ENCODE results near the gene KCNN4. TPM values are rescaled to one million over a fixed set of nuclear protein-coding genes. Genes with fewer than 3 reads are reported as not detected.

Gene KCNN4
- total and polyA plus RNA-seq, 4 donors, result 2.4 to 31.7 (median 12.7) TPM

GRCh38 chr19:43735957-43736356 lies 44.8 kb downstream of the KCNN4 start:
- no peak for DNase-seq
- Histone ChIP-seq H3K9ac (ENCODE audit: insufficient read depth in 1 of 2, low read length in 2 of 2) (no peak overlapping the region), H3K4me1 (ENCODE audit: control insufficient read depth in 5 of 5, insufficient read depth in 5 of 5, low read length in 5 of 5) (peaks cover 0 to 2% (median 0%) of the 10 kb centered on the region in 5 donors), H3K27me3 (ENCODE audit: control insufficient read depth in 3 of 3, insufficient read depth in 3 of 3, low read length in 2 of 3) (no peaks in the 10 kb centered on the region), H3K36me3 (ENCODE audit: control insufficient read depth in 4 of 4, insufficient read depth in 4 of 4, low read length in 4 of 4) (peaks cover 16 to 63% (median 43%) of the 10 kb centered on the region in 4 donors), H3K27ac (ENCODE audit: low read depth in 1 of 2, low read length in 1 of 2) (no peak overlapping the region), H3K4me3 (no peak overlapping the region), H3K9me3 (ENCODE audit: control insufficient read depth in 4 of 4, insufficient read depth in 3 of 4, low read length in 3 of 4) (no peaks in the 10 kb centered on the region)
- no peak for ATAC-seq (ENCODE audit: insufficient read depth, low FRiP score)
- TF ChIP-seq, protein P1, sequence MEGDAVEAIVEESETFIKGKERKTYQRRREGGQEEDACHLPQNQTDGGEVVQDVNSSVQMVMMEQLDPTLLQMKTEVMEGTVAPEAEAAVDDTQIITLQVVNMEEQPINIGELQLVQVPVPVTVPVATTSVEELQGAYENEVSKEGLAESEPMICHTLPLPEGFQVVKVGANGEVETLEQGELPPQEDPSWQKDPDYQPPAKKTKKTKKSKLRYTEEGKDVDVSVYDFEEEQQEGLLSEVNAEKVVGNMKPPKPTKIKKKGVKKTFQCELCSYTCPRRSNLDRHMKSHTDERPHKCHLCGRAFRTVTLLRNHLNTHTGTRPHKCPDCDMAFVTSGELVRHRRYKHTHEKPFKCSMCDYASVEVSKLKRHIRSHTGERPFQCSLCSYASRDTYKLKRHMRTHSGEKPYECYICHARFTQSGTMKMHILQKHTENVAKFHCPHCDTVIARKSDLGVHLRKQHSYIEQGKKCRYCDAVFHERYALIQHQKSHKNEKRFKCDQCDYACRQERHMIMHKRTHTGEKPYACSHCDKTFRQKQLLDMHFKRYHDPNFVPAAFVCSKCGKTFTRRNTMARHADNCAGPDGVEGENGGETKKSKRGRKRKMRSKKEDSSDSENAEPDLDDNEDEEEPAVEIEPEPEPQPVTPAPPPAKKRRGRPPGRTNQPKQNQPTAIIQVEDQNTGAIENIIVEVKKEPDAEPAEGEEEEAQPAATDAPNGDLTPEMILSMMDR (IDR thresholded peaks at IDR 0.05; ENCODE audit: control extremely low read depth, extremely low read depth), result no peak

- WGBS, 2 donors, result 97% methylated on average over 6 of the region's 6 CpGs
- ATAC-seq (ENCODE audit: insufficient read depth, low FRiP score) (no peak), DNase-seq (no peak)
- TF ChIP-seq, protein P1 (IDR thresholded peaks at IDR 0.05; ENCODE audit: control extremely low read depth, extremely low read depth), result no peak
- no peak overlapping the region for H3K4me3 ChIP-seq
- H3K27me3 ChIP-seq (ENCODE audit: control insufficient read depth in 3 of 3, insufficient read depth in 3 of 3, low read length in 2 of 3), result no peaks in the 10 kb centered on the region
- peaks cover 0 to 2% (median 0%) of the 10 kb centered on the region in 5 donors for H3K4me1 ChIP-seq (ENCODE audit: control insufficient read depth in 5 of 5, insufficient read depth in 5 of 5, low read length in 5 of 5)
- no peak overlapping the region for H3K27ac ChIP-seq (ENCODE audit: low read depth in 1 of 2, low read length in 1 of 2)
- H3K36me3 ChIP-seq (ENCODE audit: control insufficient read depth in 4 of 4, insufficient read depth in 4 of 4, low read length in 4 of 4), result peaks cover 16 to 58% (median 44%) of the 10 kb centered on the region in 4 donors
- no peak overlapping the region for H3K9ac ChIP-seq (ENCODE audit: insufficient read depth in 1 of 2, low read length in 2 of 2)
- H3K9me3 ChIP-seq (ENCODE audit: control insufficient read depth in 4 of 4, insufficient read depth in 3 of 4, low read length in 3 of 4), result no peaks in the 10 kb centered on the region
These were observed 45.8 kb downstream of the KCNN4 start for GRCh38 chr19:43735013-43735412.

- Histone ChIP-seq H3K4me1 (ENCODE audit: control insufficient read depth in 5 of 5, insufficient read depth in 5 of 5, low read length in 5 of 5) (no peaks in the 10 kb centered on the region), H3K9ac (ENCODE audit: insufficient read depth in 1 of 2, low read length in 2 of 2) (no peak overlapping the region), H3K27ac (ENCODE audit: low read depth in 1 of 2, low read length in 1 of 2) (no peak overlapping the region), H3K27me3 (ENCODE audit: control insufficient read depth in 3 of 3, insufficient read depth in 3 of 3, low read length in 2 of 3) (no peaks in the 10 kb centered on the region), H3K9me3 (ENCODE audit: control insufficient read depth in 4 of 4, insufficient read depth in 3 of 4, low read length in 3 of 4) (peaks cover 0 to 2% (median 0%) of the 10 kb centered on the region in 4 donors), H3K36me3 (ENCODE audit: control insufficient read depth in 4 of 4, insufficient read depth in 4 of 4, low read length in 4 of 4) (peaks cover 11 to 54% (median 45%) of the 10 kb centered on the region in 4 donors), H3K4me3 (no peak overlapping the region)
- 31 to 78% methylated on average over 1 of the region's 1 CpG for WGBS, 2 donors
- ATAC-seq (ENCODE audit: insufficient read depth, low FRiP score), result no peak
- TF ChIP-seq, protein P1 (IDR thresholded peaks at IDR 0.05; ENCODE audit: control extremely low read depth, extremely low read depth), result no peak
- DNase-seq, result no peak
These were observed 48.9 kb downstream of the KCNN4 start for GRCh38 chr19:43731846-43732245.

DNA sequence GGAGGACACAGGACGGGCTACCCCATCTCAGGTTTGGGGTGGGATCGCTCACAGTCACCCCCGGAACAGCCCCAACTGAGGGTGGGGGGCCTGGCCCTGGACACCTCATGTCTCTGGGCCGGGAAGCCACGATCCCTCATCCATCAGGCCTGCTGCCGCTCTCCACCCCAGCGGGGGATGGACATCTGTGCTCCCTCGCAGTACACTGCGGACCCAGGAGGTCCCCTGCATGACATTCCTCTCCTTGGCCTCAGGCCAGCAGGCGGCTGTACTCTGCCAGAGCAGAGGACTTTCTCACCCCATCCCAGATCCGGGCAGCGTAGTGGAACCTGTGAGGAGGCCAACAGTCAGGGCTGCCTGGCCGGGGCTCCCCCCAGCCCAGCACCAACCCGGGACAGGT lies 49.4 kb downstream of the KCNN4 start:
- Histone ChIP-seq H3K27ac (ENCODE audit: low read depth in 1 of 2, low read length in 1 of 2) (no peak overlapping the region), H3K9me3 (ENCODE audit: control insufficient read depth in 4 of 4, insufficient read depth in 3 of 4, low read length in 3 of 4) (peaks cover 0 to 2% (median 0%) of the 10 kb centered on the region in 4 donors), H3K4me3 (no peak overlapping the region), H3K36me3 (ENCODE audit: control insufficient read depth in 4 of 4, insufficient read depth in 4 of 4, low read length in 4 of 4) (peaks cover 11 to 52% (median 41%) of the 10 kb centered on the region in 4 donors), H3K9ac (ENCODE audit: insufficient read depth in 1 of 2, low read length in 2 of 2) (no peak overlapping the region), H3K27me3 (ENCODE audit: control insufficient read depth in 3 of 3, insufficient read depth in 3 of 3, low read length in 2 of 3) (no peaks in the 10 kb centered on the region), H3K4me1 (ENCODE audit: control insufficient read depth in 5 of 5, insufficient read depth in 5 of 5, low read length in 5 of 5) (no peaks in the 10 kb centered on the region)
- ATAC-seq (ENCODE audit: insufficient read depth, low FRiP score) (no peak), DNase-seq (no peak)
- 88 to 93% methylated on average over 14 of the region's 14 CpGs for WGBS, 2 donors
- TF ChIP-seq, protein P1 (IDR thresholded peaks at IDR 0.05; ENCODE audit: control extremely low read depth, extremely low read depth), result no peak
